Hepatocyte (in vitro differentiated cells): ENCODE data around the gene DCC. TPM values are rescaled to one million over a fixed set of nuclear protein-coding genes. Genes with fewer than 3 reads are reported as not detected.

Source experiments
- DNase-seq: peaks from one replicate; pipeline ENCODE4 v3.0.0-alpha.2; 2016; ENCODE audit warnings: low spot score
- H2AFZ ChIP-seq: fragments of 200-600 bp; sonication (generic); 2 replicates; pipeline ENCODE4 v1.6.0; 2016; ENCODE audit warnings: antibody characterized with exemption, mild to moderate bottlenecking
- H3K27ac ChIP-seq: fragments of 200-600 bp; sonication (generic); 2 replicates; pipeline ENCODE4 v1.5.1; 2016; ENCODE audit warnings: mild to moderate bottlenecking
- H3K27me3 ChIP-seq: fragments of 200-600 bp; sonication (generic); 2 replicates; pipeline ENCODE4 v1.6.1; 2016
- H3K36me3 ChIP-seq: fragments of 200-600 bp; sonication (generic); replicated peaks from 2 replicates; pipeline ENCODE4 v1.5.1; 2016; ENCODE audit warnings: low read depth; ENCODE audit not compliant: insufficient read depth
- H3K4me1 ChIP-seq: fragments of 200-600 bp; sonication (generic); 2 replicates; pipeline ENCODE4 v1.5.1; 2016; ENCODE audit warnings: mild to moderate bottlenecking, moderate library complexity; ENCODE audit not compliant: insufficient read depth
- H3K4me2 ChIP-seq: fragments of 200-600 bp; sonication (generic); 2 replicates; pipeline ENCODE4 v1.6.0; 2016
- H3K4me3 ChIP-seq: fragments of 200-600 bp; sonication (generic); 2 replicates; pipeline ENCODE4 v1.5.1; 2016; ENCODE audit warnings: mild to moderate bottlenecking
- H3K79me2 ChIP-seq: fragments of 200-600 bp; sonication (generic); 2 replicates; pipeline ENCODE4 v1.6.0; 2017; ENCODE audit warnings: mild to moderate bottlenecking
- H3K9me2 ChIP-seq: fragments of 200-600 bp; sonication (generic); replicated peaks from 2 replicates; pipeline ENCODE4 v1.6.0; 2017; ENCODE audit warnings: mild to moderate bottlenecking; ENCODE audit not compliant: insufficient read depth
- H3K9me3 ChIP-seq: fragments of 200-600 bp; sonication (generic); 2 replicates; pipeline ENCODE4 v1.5.1; 2016; ENCODE audit warnings: low read depth, mild to moderate bottlenecking
- H4K20me1 ChIP-seq: fragments of 200-600 bp; sonication (generic); 2 replicates; pipeline ENCODE4 v1.6.0; 2016; ENCODE audit warnings: mild to moderate bottlenecking; ENCODE audit not compliant: insufficient read depth, poor library complexity, severe bottlenecking
- EZH2 ChIP-seq: fragments of 200-600 bp; sonication (generic); IDR thresholded peaks from 2 replicates; pipeline ENCODE4 v1.6.1; 2016; ENCODE audit warnings: antibody characterized with exemption, mild to moderate bottlenecking, borderline replicate concordance
- EZH2phosphoT487 ChIP-seq: fragments of 200-600 bp; sonication (generic); IDR thresholded peaks from one replicate; pipeline ENCODE4 v1.6.1; 2018; ENCODE audit warnings: antibody characterized with exemption, mild to moderate bottlenecking, low read depth, moderate library complexity; ENCODE audit not compliant: unreplicated experiment, severe bottlenecking
- WGBS: methylation state at CpG from one replicate; pipeline ENCODE4 v1.1.6; 2016; ENCODE audit warnings: low lambda C conversion rate; ENCODE audit errors: missing lambda C conversion rate; 5-methylcytosine and 5-hydroxymethylcytosine counted together
- polyA plus RNA-seq: library from polyadenylated mRNA; unstranded; fragments of >200 nt; fragmentation: Nextera tagmentation; extraction: Ambion mirVana; gene quantifications from 2 replicates; pipeline ENCODE4 v1.2.1, GENCODE V29; 2016
- total RNA-seq: library from RNA; depleted of rRNA; stranded (reverse); fragments of >200 nt; gene quantifications from 2 replicates; pipeline ENCODE4 v1.2.3, GENCODE V29; 2014
- TF ChIP-seq, protein P1 (sequence below): fragments of 200-600 bp; sonication (generic); IDR thresholded peaks from 2 replicates; pipeline ENCODE4 v1.5.1; 2016; ENCODE audit warnings: antibody characterized with exemption, mild to moderate bottlenecking; ENCODE audit not compliant: poor library complexity

The DCC gene
- total and polyA plus RNA-seq, 2 experiments from 2014 or later, result 1.0 to 3.5 TPM

DNA sequence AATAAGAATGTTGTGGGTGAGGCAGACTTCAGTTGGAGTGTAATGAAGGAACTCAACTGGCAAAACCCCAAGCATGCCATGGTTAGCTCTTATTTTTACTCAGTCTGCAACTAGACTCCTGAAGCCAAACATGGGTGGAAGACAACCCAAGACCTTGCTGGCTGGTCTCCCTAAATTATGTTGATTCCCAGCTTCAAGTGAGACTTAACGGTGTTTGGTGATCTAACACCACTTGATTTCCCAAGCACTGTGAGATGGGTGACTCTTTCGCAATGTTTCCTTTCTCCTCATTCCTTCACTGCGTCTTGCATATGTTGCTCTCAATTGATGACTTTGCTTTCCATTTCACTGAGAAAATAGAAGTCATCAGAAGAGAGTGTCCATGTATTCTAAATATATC, 693.1 kb downstream of the DCC start:
- WGBS, result 86% methylated on average over 3 of the region's 3 CpGs
- no peaks in the 10 kb centered on the region for H3K36me3 ChIP-seq
- H3K27me3 ChIP-seq, result no peaks in the 10 kb centered on the region
- H3K9me2 ChIP-seq, result no peaks in the 10 kb centered on the region
- no peak overlapping the region for H2AFZ ChIP-seq
- no peaks in the 10 kb centered on the region for H3K4me1 ChIP-seq
- no peak overlapping the region for H3K4me3 ChIP-seq
- no peaks in the 10 kb centered on the region for H4K20me1 ChIP-seq
- no peak overlapping the region for H3K27ac ChIP-seq
- TF ChIP-seq, protein P1, sequence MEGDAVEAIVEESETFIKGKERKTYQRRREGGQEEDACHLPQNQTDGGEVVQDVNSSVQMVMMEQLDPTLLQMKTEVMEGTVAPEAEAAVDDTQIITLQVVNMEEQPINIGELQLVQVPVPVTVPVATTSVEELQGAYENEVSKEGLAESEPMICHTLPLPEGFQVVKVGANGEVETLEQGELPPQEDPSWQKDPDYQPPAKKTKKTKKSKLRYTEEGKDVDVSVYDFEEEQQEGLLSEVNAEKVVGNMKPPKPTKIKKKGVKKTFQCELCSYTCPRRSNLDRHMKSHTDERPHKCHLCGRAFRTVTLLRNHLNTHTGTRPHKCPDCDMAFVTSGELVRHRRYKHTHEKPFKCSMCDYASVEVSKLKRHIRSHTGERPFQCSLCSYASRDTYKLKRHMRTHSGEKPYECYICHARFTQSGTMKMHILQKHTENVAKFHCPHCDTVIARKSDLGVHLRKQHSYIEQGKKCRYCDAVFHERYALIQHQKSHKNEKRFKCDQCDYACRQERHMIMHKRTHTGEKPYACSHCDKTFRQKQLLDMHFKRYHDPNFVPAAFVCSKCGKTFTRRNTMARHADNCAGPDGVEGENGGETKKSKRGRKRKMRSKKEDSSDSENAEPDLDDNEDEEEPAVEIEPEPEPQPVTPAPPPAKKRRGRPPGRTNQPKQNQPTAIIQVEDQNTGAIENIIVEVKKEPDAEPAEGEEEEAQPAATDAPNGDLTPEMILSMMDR, result no peak
- TF ChIP-seq EZH2phosphoT487 (no peak), EZH2 (no peak)
- DNase-seq, result no peak
- no peaks in the 10 kb centered on the region for H3K9me3 ChIP-seq
- no peak overlapping the region for H3K4me2 ChIP-seq
- H3K79me2 ChIP-seq, result no peaks in the 10 kb centered on the region

DNA sequence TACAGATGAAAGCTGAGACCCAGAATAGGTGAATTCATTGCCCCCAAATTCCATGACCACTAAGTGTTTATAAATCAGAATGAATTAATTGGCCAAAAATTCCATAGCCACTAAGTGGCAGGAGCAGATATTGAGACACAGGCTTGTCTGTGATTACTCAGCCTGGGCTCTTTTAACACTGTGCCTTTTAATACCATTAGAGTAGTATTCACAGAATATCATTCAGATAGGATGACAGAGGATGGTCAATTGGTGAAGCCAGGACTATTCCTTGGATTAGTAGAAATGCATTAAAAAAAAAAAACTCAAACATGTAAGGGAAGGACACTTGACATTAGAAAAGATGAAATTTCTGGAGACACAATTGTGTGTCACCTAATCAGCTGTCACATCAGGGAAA, 698.6 kb downstream of the DCC start:
- H3K9me2 ChIP-seq, result no peaks in the 10 kb centered on the region
- H4K20me1 ChIP-seq, result no peaks in the 10 kb centered on the region
- no peaks in the 10 kb centered on the region for H3K9me3 ChIP-seq
- no peak overlapping the region for H3K27ac ChIP-seq
- no peaks in the 10 kb centered on the region for H3K36me3 ChIP-seq
- no peaks in the 10 kb centered on the region for H3K27me3 ChIP-seq
- TF ChIP-seq EZH2, result no peak
- no peak for TF ChIP-seq EZH2phosphoT487
- TF ChIP-seq, protein P1, result no peak
- no peak overlapping the region for H3K4me3 ChIP-seq
- no peaks in the 10 kb centered on the region for H3K4me1 ChIP-seq
- H3K4me2 ChIP-seq, result no peak overlapping the region
- H2AFZ ChIP-seq, result no peak overlapping the region
- no peaks in the 10 kb centered on the region for H3K79me2 ChIP-seq
- DNase-seq, result no peak

DNA sequence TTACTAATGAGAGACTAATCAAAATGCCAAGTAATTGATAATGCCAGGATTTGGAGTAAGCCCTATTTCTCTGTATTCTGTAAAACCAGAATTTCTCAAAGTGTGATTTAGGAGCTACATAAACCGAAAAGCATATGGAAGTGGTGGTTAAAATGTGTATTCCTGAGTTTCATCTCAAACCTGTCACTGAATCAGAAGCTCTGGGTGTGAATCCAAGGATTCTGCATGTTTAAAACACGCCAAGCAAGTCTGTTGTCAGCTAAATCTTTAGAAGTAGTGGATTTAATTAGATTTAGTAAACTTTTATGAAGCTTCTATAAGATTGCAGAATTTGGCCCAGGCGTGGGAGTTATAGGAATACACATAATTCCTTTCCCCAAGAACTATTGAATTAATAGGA, 700.3 kb downstream of the DCC start:
- no peak overlapping the region for H3K4me3 ChIP-seq
- no peaks in the 10 kb centered on the region for H3K9me3 ChIP-seq
- H3K27ac ChIP-seq, result no peak overlapping the region
- no peak overlapping the region for H3K4me2 ChIP-seq
- H3K79me2 ChIP-seq, result no peaks in the 10 kb centered on the region
- 68% methylated on average over 3 of the region's 3 CpGs for WGBS
- TF ChIP-seq EZH2phosphoT487, result no peak
- TF ChIP-seq EZH2, result no peak
- no peak for DNase-seq
- no peaks in the 10 kb centered on the region for H3K4me1 ChIP-seq
- H3K27me3 ChIP-seq, result no peaks in the 10 kb centered on the region
- H3K36me3 ChIP-seq, result no peaks in the 10 kb centered on the region
- no peaks in the 10 kb centered on the region for H4K20me1 ChIP-seq
- H2AFZ ChIP-seq, result no peak overlapping the region
- H3K9me2 ChIP-seq, result no peaks in the 10 kb centered on the region

DNA sequence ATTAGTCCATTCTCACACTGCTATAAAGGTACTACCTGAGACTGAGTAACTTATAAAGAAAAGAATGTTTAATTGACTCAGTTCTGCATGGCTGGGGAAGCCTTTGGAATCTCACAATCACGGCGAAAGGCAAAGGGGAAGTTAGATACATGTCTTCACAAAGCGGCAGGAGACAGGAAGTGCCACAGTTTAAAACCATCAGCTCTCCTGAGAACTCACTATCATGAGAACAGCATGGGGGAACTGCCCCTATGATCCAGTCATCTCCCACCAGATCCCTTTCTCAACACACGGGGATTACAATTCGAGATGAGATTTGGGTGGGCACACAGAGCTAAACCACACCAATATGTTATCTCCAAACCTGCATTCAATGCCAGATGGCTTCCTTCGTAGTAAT, 716.1 kb downstream of the DCC start:
- H3K36me3 ChIP-seq, result no peaks in the 10 kb centered on the region
- no peak overlapping the region for H3K4me2 ChIP-seq
- WGBS, result 73% methylated on average over 6 of the region's 6 CpGs
- H4K20me1 ChIP-seq, result no peaks in the 10 kb centered on the region
- H3K4me3 ChIP-seq, result no peak overlapping the region
- no peaks in the 10 kb centered on the region for H3K79me2 ChIP-seq
- H2AFZ ChIP-seq, result no peak overlapping the region
- H3K27me3 ChIP-seq, result no peaks in the 10 kb centered on the region
- H3K4me1 ChIP-seq, result no peaks in the 10 kb centered on the region
- H3K27ac ChIP-seq, result no peak overlapping the region
- TF ChIP-seq EZH2phosphoT487 (no peak), EZH2 (no peak)
- H3K9me2 ChIP-seq, result no peaks in the 10 kb centered on the region
- no peak for DNase-seq
- H3K9me3 ChIP-seq, result no peaks in the 10 kb centered on the region
